Retina (tissue), 1 donor: ENCODE measurements around the gene TIMM17A.

ENCODE experiments used
- DNase-seq: peaks from one replicate; pipeline ENCODE4 v3.0.0-alpha.2; 2016

Gene TIMM17A

GRCh38 chr1:201985355-201985754 lies 30.1 kb downstream of the TIMM17A start:
- no peak for DNase-seq

GRCh38 chr1:201988601-201989000 lies 33.3 kb downstream of the TIMM17A start:
- no peak for DNase-seq

GRCh38 chr1:201989354-201990128 lies 34.2 kb downstream of the TIMM17A start:
- no peak for DNase-seq

- DNase-seq, result no peak
Measured at GRCh38 chr1:201990427-201990826, 35.1 kb downstream of the TIMM17A start.

DNA sequence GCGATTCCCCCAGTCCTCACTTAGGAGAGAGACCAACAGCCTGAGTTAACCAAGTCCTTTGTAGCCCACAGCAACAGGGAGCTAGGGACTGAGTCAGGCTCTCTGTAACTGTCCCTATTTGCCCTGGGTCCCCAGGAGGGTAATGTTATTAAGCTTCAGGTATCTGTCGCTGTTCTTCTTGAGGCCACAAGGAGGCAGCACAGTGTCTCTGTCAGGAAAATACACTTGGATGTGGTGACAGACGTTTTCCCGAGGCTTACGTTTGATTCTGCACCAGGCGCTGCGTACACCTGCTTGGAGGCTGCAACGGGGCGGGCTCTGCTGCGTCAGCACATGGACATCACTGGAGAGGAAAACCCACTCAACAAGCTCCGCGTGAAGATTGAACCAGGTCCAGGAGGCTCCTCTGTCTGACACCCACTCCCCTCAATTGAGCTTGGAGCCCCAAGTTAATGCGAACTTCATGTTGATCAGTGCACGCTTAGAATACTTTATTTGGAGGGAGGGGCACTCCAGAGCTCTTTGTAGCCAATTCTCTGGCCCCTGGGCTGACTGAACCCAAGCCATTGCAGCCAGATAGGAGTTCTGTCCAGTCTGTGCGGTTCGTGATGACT lies 44.4 kb downstream of the TIMM17A start:
- DNase-seq, result peak; percentile 53

DNA sequence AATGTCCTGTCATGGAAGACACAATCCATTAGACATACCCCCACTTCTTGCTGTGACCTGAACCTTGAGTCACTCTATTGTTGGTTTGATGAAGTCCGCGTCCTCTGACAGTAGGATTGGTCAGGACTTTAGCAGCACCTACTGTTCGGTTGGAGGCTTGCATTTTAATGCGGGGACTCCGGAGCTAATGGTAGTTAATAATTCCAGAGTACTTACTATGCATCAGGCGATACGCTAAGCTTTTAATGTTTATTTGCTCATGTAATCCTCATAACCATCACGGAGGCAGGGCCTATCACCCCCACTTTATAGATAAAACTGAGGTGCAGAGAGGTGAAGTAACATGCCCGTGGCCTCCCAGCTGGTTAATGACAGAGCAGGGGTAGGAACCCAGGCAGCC lies 47.2 kb downstream of the TIMM17A start:
- DNase-seq, result no peak

DNA sequence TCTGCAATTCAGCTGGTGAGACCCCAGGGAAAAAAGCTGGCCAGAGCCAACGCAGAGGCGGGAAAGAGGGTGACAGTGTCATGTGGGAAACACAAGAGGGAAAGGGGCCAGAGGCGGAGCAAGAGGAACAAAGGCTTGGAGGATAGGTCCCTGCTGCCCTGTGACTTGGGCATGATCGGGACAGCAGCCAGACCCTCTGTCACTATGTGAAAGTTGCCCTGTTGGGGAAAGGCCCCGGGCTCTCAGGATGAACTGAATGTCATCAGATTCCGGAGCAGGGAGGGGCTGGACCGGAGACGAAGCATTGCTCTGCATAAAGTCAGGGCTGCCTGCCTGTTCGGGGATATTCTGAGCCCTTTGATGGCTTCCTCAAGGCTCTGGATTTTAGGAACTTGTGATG lies 49.4 kb downstream of the TIMM17A start:
- no peak for DNase-seq

- DNase-seq, result no peak
Measured at GRCh38 chr1:202005958-202006357, 50.7 kb downstream of the TIMM17A start.

DNA sequence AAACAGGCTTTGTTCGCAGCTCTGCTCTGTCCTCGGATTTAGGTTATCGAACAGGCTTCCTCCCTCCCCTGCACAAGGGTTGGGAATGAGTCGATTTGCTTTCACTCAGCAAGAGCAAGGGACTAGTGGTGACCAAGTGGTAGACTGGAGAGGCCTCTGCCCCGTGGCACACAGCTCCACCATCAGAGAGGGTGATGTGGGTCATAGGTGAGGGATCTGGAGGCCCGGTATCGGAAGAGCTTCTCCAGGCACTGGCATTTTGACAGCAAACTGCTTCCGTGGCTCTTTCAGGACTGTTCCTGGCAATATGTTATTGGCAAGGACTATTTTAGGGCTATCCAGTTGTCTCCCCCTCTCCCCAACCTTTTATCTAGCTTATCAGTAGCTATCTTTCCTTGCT lies 52.0 kb downstream of the TIMM17A start:
- no peak for DNase-seq

DNA sequence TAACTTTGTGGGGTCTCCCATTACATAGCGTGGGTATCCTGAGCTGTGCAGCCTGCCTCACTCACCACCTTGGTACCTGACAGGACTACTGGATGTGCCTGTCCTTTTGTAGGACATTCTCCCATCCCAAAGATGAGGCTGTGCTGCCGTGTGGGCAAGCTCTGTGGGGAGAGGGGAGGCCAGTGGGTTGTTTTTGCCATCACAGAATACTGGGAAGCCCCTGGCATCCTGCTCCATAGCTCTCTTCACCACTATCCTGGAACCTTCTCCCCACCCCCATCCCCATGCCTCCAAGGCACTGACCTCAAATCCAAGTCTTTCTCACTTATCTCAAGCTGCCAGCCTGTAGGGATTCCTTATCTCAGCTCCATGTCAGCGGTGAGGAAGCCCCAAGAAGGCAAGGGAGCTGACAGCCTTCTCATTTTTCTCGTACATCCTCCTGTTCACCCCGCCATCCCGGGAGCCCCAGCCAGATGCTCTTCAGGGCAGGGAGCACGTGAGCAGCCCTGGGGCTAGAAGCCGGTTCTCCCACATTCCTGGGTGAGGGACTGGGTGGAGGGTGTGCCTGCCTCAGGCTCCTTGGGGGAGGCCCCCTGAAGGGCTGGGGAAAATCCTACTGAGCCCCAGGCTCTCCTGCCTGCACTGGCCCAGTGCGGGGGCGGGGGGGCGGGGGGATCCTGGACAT lies 52.6 kb downstream of the TIMM17A start:
- DNase-seq, result no peak

DNA sequence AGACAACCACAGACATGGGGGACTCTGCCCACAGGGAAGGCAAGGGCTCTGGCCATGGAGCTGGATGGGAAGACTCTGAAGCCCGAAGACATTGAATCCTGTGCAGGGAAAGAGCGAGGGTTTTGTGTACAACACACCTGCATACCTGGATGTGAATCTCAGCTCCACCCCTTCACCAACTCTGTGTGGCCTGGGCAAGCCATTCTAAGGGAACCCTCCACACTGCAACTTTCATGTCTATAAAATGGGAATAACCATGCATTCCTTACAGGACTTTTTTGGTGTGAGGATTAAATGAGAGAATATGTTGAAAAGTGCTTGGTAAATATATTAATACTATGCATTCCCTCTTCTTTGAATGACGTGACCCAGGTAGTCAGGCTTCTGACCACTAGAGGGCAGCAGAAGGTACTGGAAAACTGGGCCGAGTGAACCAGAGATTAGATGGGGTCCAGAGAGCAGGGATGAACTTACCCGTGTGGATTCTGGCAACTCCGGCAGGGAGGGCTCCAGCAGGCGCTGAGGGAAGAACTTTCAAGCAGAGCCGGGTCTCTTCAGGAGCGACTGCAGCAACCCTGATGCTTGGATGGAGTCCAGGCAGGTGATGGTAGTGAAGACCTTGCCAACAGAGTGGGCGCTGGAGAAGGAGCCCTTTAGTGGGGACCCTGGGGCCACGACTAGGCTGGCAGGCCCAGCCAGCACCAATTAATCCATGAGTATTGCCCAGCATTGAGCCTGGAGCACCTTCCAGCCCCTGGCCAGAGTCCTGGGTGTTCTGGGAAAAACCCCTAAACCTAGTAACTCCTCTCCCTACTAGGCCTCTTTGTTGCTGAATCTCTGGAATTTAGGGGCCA lies 54.2 kb downstream of the TIMM17A start:
- DNase-seq, result peak; percentile 86

DNA sequence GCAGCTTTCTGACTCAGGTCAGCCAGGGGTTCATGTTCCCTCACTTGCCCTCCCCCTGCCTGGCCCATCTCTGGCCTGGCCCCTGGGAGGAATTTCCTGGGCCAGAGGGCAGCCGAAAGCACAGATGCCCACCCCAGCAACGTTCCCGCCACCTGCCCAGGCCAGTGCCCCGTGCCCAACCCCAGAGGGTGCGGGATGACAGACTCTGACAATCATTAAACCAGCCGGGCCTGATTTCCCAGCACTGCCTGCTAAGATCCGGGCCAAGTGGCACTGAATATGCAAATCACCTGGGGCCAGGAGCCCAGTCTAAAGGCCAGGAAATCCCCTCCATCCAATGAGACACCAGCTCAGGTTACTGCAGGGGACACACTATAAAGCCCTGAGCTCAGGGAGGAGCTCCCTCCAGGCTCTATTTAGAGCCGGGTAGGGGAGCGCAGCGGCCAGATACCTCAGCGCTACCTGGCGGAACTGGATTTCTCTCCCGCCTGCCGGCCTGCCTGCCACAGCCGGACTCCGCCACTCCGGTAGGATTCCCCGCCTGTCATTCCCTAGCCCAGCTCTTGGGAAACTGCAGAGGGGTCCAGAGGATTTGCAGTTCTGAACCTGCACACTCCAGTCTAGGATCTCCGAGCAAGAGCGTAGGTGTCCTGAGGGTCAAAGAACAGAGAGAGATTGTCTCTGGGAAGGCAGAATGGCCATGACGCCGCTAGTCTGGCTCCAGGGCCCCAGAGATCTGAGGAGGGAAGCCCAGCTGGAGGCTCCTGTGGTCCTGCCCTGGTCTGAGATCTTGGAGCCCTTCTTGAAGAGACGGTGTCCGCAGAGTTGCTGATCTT lies 55.1 kb downstream of the TIMM17A start, which contains the start of gene ELF3:
Gene ELF3, plus strand, starts transcription at position 408 of the 836 bp plus-strand sequence. CDS start 550 bp downstream, outside the sequence.
- peak; percentile 46 for DNase-seq

DNA sequence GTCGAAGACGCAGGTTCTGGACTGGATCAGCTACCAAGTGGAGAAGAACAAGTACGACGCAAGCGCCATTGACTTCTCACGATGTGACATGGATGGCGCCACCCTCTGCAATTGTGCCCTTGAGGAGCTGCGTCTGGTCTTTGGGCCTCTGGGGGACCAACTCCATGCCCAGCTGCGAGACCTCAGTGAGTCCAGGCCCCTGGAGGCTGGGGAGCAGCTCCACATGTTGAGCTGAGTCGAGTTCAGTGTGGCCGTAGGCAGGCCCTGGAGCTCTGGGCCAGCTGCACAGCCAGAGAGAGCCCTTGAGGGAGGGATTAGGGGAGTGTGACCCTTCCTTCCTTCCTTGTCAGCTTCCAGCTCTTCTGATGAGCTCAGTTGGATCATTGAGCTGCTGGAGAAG lies 56.7 kb downstream of the TIMM17A start:
- DNase-seq, result no peak

DNA sequence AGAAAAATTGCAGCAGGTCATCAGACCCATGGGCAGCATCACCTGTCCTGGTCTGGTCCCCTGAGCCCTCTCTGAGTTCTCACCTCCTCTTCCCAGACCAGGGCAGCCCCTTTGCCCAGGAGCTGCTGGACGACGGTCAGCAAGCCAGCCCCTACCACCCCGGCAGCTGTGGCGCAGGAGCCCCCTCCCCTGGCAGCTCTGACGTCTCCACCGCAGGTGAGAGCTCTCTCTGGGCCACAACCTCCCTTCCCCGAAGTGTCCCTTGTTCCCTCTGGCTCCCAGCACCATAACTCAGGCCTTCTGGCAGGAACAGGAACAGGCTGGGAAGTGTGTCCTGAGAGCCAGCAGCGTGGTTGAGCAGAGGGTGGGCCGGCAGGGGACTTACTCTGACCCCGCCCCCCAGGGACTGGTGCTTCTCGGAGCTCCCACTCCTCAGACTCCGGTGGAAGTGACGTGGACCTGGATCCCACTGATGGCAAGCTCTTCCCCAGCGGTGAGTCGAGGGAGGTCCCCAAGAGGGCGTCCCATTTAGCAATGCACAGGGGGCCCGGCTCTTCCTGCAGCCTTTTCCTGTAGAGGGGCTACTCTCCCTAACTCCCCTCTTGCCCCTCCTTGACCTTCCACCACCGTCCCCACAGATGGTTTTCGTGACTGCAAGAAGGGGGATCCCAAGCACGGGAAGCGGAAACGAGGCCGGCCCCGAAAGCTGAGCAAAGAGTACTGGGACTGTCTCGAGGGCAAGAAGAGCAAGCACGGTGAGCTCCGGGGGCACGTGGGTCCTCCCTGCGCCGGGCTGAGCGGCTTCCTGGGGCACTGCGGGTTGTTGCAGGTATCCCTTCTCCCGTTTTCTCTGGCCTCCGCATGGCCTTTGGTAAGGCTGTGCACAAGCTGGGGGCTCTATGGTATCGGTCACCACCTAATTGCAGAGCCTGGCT lies 57.5 kb downstream of the TIMM17A start:
- no peak for DNase-seq

GRCh38 chr1:202013603-202014002 lies 58.3 kb downstream of the TIMM17A start:
- no peak for DNase-seq

DNA sequence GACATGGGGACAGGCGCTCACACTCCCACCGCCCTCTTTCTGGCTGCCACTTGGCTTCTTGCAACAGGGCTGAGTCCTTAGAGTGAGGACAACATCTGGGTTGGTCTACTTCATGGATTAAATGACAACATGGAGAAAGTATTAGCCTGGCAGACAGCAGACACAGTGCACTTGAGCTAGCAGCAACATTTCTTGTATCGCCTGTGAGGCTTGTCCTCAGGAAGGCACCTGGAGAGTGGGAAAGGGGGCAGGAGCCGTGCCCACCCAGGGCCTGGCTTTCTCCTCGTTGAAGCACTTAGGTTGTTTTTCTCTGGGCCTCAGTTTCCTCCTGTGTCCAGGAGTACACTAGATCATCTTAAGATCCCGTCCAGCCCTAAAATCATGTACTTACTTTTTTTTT lies 58.8 kb downstream of the TIMM17A start:
- no peak for DNase-seq

GRCh38 chr1:202014915-202015661 lies 59.8 kb downstream of the TIMM17A start:
- no peak for DNase-seq

- no peak for DNase-seq
Measured at GRCh38 chr1:202015662-202015937, 60.3 kb downstream of the TIMM17A start.

DNA sequence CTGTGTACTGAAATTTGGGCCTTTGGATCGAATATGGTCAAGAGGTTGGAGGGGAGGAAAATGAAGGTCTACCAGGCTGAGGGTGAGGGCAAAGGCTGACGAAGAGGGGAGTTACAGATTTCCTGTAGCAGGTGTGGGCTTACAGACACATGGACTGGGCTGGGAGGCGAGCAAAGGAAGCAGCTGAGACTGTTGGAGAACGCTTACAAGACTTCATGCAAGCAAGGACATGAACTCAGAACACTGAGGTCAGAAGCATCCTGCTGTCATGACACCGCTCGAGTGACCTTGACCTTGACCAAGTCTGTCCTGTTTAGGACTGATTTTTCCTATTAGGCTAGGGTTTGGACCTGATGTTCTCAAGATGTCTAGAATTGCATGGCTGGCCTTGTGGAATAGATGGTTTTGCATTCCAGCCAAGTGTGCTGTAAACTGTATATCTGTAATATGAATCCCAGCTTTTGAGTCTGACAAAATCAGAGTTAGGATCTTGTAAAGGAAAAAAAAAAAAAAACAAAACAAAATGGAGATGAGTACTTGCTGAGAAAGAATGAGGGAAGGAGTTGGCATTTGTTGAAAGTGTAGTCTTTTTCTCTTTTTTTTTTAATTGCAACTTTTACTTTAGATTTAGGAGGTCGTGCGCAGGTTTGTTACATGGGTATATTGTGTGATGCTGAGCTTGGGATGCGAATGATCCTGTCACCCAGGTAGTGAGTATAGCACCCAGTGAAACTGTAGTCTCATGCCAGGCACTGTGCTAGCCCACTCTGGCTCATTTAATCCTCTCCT lies 60.9 kb downstream of the TIMM17A start:
- DNase-seq, result no peak
